ENCODE results near the gene PI16.

DNA sequence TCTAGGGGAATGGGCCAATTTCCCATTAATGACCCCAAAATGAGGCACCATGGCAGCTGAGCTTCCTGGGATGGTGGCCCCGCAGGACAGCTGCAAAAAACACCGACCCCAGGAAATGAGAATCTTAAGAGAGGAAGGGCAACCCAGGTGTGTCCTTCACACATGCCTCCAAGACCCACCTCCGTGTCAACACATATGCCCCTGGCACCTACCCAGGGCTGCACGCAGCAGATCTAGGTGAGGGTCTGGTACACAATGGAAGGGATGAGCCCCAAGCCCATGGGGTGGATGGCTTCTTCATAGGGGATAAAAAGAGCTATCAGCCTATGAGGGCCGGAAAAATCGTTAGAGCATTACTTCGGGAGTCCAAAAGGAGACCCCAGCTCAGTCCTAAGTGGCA, 22.0 kb downstream of the PI16 start:
- TF ChIP-seq EZH2phosphoT487 (IDR thresholded peaks at IDR 0.05; ENCODE audit: insufficient read depth, low read depth) = no peak
- TF ChIP-seq EZH2 (IDR thresholded peaks at IDR 0.05; ENCODE audit: insufficient read depth, poor library complexity, severe bottlenecking) = no peak

All from GM23248 (cell line).